Measurements from ENCODE around the gene TERF2IP. TPM values are rescaled to one million over a fixed set of nuclear protein-coding genes. Genes with fewer than 3 reads are reported as not detected.

TERF2IP gene
- total RNA-seq, 1 donor from 2014 or later, result 65.1 TPM

- Histone ChIP-seq H3K27ac (no peak overlapping the region), H3K36me3 (peaks cover 0 to 53% of the 10 kb centered on the region in 2 donors), H3K4me1 (peaks cover 8% of the 10 kb centered on the region), H3K27me3 (no peaks in the 10 kb centered on the region), H3K4me3 (no peak overlapping the region), H3K9me3 (no peaks in the 10 kb centered on the region)
- no peak for DNase-seq (ENCODE audit: extremely low spot score in 2 of 2)
- intact Hi-C loops (cut with DNase I), result loop anchor here (10.0 kb wide), 1 partner anchor 162 kb away; the partner anchor contains the start of gene TMEM170A
- no peak for TF ChIP-seq POLR2AphosphoS5 (IDR thresholded peaks at IDR 0.05; ENCODE audit: insufficient read depth in 1 of 2, low read depth in 1 of 2)
- TF ChIP-seq POLR2A (IDR thresholded peaks at IDR 0.05), result no peak
- TF ChIP-seq CTCF (IDR thresholded peaks at IDR 0.05), result no peak
Measured at GRCh38 chr16:75626806-75627205, 20.8 kb upstream of the TERF2IP start.

GRCh38 chr16:75627851-75628250, 19.7 kb upstream of the TERF2IP start:
- no peaks in the 10 kb centered on the region for H3K27me3 ChIP-seq
- no peaks in the 10 kb centered on the region for H3K4me1 ChIP-seq
- no peak for DNase-seq (ENCODE audit: extremely low spot score in 2 of 2)
- no peak overlapping the region for H3K27ac ChIP-seq
- intact Hi-C loops (cut with DNase I), result loop anchor here (2.0 to 10.0 kb wide), 2 partner anchors 29 to 163 kb away; partner anchors contain the start of gene TMEM170A
- peaks cover 0 to 63% of the 10 kb centered on the region in 2 donors for H3K36me3 ChIP-seq
- H3K4me3 ChIP-seq, result no peak overlapping the region
- no peaks in the 10 kb centered on the region for H3K9me3 ChIP-seq
- no peak for TF ChIP-seq POLR2AphosphoS5 (IDR thresholded peaks at IDR 0.05; ENCODE audit: insufficient read depth in 1 of 2, low read depth in 1 of 2)
- TF ChIP-seq POLR2A (IDR thresholded peaks at IDR 0.05), result no peak
- TF ChIP-seq CTCF (IDR thresholded peaks at IDR 0.05), result no peak

GRCh38 chr16:75628351-75628750, 19.2 kb upstream of the TERF2IP start:
- Histone ChIP-seq H3K4me1 (no peaks in the 10 kb centered on the region), H3K27ac (no peak overlapping the region), H3K9me3 (no peaks in the 10 kb centered on the region), H3K4me3 (no peak overlapping the region), H3K27me3 (no peaks in the 10 kb centered on the region), H3K36me3 (peaks cover 0 to 68% of the 10 kb centered on the region in 2 donors)
- intact Hi-C loops (cut with DNase I), result loop anchor here (2.0 to 10.0 kb wide), 2 partner anchors 28 to 164 kb away; partner anchors contain the start of gene TMEM170A
- TF ChIP-seq POLR2A (IDR thresholded peaks at IDR 0.05) (no peak), POLR2AphosphoS5 (IDR thresholded peaks at IDR 0.05; ENCODE audit: insufficient read depth in 1 of 2, low read depth in 1 of 2) (no peak), CTCF (IDR thresholded peaks at IDR 0.05) (no peak)
- no peak for DNase-seq (ENCODE audit: extremely low spot score in 2 of 2)

GRCh38 chr16:75629132-75629531, 18.4 kb upstream of the TERF2IP start:
- H3K9me3 ChIP-seq, result no peaks in the 10 kb centered on the region
- intact Hi-C loops (cut with DNase I), result loop anchor here (2.0 to 10.0 kb wide), 2 partner anchors 28 to 164 kb away; partner anchors contain the start of gene TMEM170A
- DNase-seq (ENCODE audit: extremely low spot score in 2 of 2), result no peak
- no peaks in the 10 kb centered on the region for H3K4me1 ChIP-seq
- TF ChIP-seq CTCF (IDR thresholded peaks at IDR 0.05) (no peak), POLR2A (IDR thresholded peaks at IDR 0.05) (no peak), POLR2AphosphoS5 (IDR thresholded peaks at IDR 0.05; ENCODE audit: insufficient read depth in 1 of 2, low read depth in 1 of 2) (no peak)
- no peaks in the 10 kb centered on the region for H3K27me3 ChIP-seq
- no peak overlapping the region for H3K27ac ChIP-seq
- peaks cover 0 to 76% of the 10 kb centered on the region in 2 donors for H3K36me3 ChIP-seq
- no peak overlapping the region for H3K4me3 ChIP-seq

GRCh38 chr16:75630052-75630451, 17.5 kb upstream of the TERF2IP start:
- Histone ChIP-seq H3K4me1 (no peaks in the 10 kb centered on the region), H3K4me3 (no peak overlapping the region), H3K9me3 (no peaks in the 10 kb centered on the region), H3K36me3 (peaks cover 0 to 85% of the 10 kb centered on the region in 2 donors), H3K27me3 (no peaks in the 10 kb centered on the region), H3K27ac (no peak overlapping the region)
- TF ChIP-seq CTCF (IDR thresholded peaks at IDR 0.05), result no peak
- no peak for TF ChIP-seq POLR2AphosphoS5 (IDR thresholded peaks at IDR 0.05; ENCODE audit: insufficient read depth in 1 of 2, low read depth in 1 of 2)
- TF ChIP-seq POLR2A (IDR thresholded peaks at IDR 0.05), result no peak
- intact Hi-C loops (cut with DNase I), result no loop called here
- DNase-seq (ENCODE audit: extremely low spot score in 2 of 2), result no peak
